IPS DF 4.7 (cell line): Measurements from ENCODE around the gene CALHM3.
"Not testable (repeated sequence)": the region's sequence is repeated elsewhere in the genome, so short reads cannot be mapped to it uniquely, and the experiment has no call there.

Experiments
- DNase-seq: peaks from one replicate; pipeline ENCODE4 v3.0.0-alpha.2; 2013; ENCODE audit warnings: low spot score; ENCODE audit errors: extremely low read depth

Gene CALHM3

GRCh38 chr10:103479135-103479534, at the start of gene CALHM3:
CALHM3 (minus strand) TSS chr10:103479240; CDS start chr10:103479032, 208 bp downstream.
- no peak for DNase-seq

DNA sequence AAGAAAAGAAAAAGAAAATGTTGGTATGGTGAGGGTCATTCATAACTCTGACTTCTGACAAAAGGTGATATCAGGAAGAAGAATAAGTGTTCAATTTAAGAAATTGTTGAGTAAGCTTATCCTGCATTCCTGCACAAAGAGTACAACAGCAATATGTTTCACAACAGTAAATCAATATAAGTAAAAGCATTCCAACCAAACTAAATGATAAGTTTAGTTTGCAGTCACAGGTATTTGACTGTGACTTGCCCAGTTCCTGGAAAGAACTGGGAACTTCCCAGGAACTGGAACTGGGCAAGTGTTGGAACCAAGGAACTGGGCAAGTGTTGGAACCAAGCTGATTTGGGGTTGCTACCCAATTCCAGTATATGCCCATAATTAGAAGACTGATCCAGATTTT, 49.5 kb upstream of the CALHM3 start:
- no peak for DNase-seq

GRCh38 chr10:103527476-103527875, 48.4 kb upstream of the CALHM3 start:
- DNase-seq: not testable (repeated sequence)

DNA sequence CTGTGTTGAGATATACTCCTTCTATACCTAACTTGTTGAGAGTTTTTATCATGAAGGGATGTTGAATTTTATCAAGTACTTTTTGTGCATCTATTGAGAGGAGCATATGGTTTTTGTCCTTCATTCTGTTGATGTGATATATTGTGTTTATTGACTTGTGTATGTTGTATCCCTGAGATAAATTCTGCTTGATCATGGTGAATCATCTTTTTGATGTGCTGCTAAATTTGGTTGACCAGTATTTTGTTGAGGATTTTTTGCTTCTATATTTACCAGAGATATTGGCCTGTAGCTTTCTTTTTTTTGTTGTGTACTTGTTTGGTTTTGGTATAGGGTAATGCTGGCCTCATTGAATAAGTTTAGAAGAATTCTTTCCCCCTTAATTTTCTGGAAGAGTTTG, 46.9 kb upstream of the CALHM3 start:
- DNase-seq: no peak

GRCh38 chr10:103523683-103524082, 44.6 kb upstream of the CALHM3 start:
- no peak for DNase-seq

DNA sequence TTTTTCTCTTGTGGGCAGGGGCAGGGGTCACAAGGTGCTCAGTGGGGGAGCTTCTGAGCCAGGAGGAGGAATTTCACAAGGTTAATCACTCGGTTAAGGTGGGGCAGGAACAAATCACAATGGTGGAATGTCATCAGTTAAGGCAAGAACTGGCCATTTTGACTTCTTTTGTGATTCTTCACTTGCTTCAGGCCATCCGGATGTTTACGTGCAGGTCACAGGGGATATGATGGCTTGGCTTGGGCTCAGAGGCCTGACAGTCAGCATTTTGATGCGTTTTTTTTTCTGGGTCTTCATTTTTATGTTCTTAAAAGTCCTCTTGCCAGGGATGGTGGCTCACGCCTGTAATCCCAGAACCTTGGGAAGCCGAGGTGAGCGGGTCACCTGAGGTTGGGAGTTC, 43.0 kb upstream of the CALHM3 start:
- DNase-seq: not testable (repeated sequence)

- DNase-seq: no peak
Measured at GRCh38 chr10:103519798-103520197, 40.8 kb upstream of the CALHM3 start.

DNA sequence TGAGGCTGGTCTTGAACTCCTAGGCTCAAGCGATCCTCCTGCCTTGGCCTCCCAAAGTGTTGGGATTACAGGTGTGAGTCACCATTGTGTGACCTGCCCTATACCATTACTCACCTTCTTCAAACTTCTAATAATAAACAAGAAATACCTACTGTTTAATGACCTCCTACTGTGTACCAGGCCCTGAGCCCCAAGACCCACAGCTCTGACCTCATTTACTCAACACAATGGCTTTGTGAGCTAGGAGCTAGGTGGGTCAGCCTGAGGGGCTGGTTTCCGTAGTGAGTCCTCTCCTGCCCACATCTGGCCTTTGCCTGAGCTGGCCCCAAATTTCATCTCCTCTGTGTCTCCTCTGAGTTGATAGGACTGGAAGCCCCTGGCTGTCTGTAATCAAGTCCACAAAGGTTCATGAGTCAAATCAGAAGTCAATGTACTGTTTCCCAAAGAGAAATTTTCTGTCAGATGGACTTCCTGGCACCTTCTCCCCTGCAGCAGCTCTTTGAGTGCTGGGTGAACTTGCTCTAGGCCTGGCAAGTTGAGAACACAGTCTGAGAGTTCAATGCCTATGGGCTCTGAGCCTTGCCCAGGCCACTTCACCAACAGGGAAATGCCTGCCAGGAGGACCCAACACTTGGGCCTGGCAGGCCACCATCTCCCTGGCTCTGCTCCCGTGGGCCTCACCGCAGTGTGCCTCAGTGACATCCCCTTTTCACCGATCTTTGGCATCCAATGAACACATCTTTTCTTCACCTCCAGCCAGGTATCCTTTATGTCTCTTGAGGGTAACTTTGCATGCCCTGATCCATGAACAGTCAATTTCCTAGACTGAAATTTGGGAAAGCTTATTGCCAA, 38.4 kb upstream of the CALHM3 start:
- DNase-seq: no peak

GRCh38 chr10:103514244-103514643, 35.2 kb upstream of the CALHM3 start:
- DNase-seq: no peak

DNA sequence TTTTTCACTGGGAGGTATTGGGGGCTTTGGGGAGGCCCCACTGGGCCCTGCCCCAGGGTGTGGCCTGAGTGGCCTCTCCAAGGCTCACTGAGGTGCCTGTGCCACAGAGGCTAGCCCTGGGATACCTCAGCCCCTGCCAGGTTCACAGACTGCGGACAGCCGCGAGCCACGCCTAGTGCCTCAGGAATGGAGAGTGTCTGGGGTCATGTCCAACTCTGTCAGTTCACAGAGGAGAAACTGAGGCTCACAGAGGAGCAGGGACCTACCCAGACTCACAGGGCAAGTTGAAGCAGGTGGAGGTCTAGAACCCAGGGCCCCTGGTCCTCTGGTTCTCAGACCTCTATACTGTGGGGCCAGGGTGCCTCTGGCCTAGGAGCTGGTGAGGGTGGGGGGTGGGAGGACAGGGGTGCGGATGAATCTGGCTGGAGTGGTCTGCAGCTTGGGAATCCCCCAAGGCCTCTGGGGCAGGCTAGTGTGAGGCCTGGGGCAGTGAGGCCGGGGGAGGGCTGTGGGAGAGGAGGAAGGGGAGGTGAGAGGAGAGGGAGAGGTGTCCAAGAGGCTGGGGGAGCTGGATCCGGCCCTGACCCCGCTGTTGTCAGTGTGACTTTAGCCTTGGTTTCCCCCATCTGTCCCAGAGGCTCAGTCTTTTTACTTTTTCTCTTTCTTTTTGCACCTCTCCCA, 34.5 kb upstream of the CALHM3 start:
- DNase-seq: no peak

DNA sequence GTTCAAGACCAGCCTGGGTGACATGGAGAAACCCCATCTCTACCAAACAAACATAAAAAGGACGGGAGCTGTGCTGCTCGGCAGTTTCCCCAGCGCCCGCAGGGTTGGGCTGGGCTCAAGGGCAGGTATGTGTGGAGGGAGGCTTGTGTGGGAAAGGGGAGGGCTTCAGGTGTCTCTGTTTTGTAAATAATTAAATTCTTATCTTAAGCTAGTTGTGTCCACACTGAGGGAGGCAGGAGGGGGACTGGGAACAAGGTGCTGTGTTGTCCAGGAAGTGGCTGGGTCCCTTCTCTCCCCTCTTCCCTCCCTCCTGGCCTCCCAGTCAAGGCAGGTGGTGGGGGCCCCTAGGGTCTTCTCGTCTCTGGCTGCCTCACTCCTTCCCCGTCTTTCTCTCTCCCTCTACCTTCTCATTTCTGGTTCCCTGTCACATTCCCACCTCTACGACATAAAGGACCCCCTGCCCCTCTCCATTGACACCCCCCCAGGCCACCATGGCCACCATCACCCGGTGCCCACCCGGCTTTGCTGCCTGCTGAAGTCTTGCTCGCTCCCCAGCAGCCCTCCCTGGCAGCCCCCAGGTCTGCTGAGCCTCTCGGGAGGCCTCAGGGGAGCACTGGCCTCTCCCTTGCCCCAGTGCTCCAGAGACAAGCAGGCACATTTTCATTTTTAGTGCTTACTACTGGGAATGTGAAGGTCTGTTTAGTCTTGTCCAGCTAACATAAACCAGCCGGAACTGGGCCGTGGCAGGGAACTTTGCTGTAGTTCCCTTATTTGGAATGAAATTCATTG, 33.7 kb upstream of the CALHM3 start:
- DNase-seq: no peak

GRCh38 chr10:103512166-103512565, 33.1 kb upstream of the CALHM3 start:
- no peak for DNase-seq

DNA sequence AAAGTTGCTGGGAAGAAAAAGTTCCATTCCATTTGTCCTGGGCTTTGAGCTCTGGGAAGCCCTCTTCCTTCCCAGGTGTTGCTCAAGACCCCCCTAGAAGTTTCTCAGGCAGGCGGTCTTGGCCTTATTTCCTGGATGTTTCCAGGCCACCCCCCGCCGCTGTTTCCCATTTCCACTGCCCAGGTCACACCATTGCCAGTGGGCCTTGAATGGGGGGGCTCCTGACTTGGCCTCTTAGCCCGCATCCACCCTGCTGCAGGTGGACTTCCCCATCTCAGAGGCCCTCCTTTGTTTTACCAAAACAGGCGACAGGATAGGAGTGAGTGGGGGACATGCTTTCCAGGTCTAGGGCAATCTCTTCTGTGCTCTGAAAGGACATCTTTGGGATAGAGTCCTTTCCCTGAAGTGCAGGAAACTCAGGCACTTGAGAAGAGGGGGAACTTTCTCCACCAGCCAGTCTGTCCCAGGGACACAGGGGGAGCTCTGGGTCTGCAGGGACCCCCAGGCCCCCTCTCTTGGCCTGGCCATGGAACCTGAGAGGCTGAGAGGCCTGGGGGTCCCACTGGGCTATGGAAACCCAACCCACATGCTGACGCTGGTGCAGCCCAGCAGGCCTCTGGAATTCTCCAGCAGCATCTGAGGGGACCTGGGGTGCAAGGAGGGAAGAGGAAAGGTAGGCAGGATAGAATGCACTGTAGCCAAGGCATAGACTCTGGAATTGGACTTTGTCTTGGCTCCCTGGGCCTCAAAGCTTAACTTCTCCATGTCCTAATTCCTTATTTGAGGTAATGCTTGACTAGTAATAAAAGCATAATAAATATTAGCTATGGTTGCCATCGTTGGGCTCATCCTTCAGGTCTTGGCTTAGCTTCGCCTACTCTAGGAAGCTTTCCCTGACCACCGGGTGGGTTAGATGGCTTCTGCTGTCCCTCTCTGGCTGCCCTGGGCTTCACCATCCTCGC, 32.0 kb upstream of the CALHM3 start:
- DNase-seq: no peak

DNA sequence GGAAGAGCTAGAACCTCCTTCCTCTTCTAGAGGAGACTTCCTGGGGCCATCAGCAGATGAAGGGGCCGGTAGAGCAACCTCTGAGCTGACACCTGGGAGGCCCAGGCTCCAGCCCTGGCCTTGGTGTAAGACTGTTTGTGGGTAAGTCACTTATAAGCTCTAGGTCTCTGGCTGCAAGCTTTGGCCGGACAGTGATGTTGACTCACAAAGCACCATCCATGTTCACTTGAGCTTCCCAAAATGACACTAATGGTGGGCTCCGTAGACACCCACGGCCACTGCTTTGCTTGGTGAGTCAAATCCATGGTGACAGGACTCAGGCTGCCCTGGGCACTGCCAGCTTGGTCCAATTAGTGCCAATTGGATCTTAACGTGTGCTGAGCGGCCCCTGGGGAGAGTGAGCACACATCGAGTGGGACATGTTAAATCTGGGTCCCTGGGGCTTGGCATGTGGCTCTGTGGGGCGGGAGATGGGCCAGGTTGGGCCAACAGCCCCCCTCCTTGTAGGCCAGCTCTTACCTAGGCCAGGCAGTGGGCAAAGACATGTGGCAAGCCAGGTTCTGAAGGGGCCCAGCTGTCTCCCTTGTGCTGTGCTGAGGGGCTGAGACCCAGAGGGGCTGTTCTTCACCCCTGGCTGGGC, 31.1 kb upstream of the CALHM3 start:
- no peak for DNase-seq

GRCh38 chr10:103507235-103508191, 28.5 kb upstream of the CALHM3 start:
- no peak for DNase-seq

GRCh38 chr10:103506061-103506460, 27.0 kb upstream of the CALHM3 start:
- no peak for DNase-seq

- DNase-seq: no peak
Measured at GRCh38 chr10:103504181-103504783, 25.2 kb upstream of the CALHM3 start.

DNA sequence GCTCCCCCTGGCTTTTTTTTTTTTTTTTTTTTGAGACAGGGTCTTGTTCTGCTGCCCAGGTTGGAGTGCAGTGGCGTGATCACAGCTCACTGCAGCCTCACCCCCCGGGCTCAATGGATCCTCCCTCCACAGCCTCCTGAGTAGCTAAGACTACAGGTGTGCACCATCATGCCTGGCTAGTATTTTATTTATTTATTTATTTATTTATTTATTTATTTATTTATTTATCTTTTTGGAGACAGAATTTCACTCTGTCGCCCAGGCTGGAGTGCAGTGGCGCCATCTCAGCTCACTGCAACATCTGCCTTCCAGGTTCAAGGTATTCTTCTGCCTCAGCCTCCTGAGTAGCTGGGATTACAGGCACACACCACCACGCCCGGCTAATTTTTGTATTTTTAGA, 24.7 kb upstream of the CALHM3 start:
- not testable (repeated sequence) for DNase-seq
